ACC112 (cell line): Measurements from ENCODE around the gene ADI1.

ENCODE experiments used
- H2AFZ ChIP-seq: fragments of 200-600 bp; sonication (generic); one replicate; pipeline ENCODE4 v1.6.0; 2017; ENCODE audit warnings: antibody characterized with exemption, low read length; ENCODE audit not compliant: unreplicated experiment
- H3K27ac ChIP-seq: fragments of 200-600 bp; sonication (generic); 2 replicates; pipeline ENCODE4 v1.5.1; 2014; ENCODE audit warnings: low read depth, mild to moderate bottlenecking, antibody characterized with exemption, low read length, moderate library complexity
- H3K27me3 ChIP-seq: fragments of 200-600 bp; sonication (generic); 2 replicates; pipeline ENCODE4 v1.6.1; 2014; ENCODE audit warnings: mild to moderate bottlenecking, antibody characterized with exemption, low read length, moderate library complexity, mixed read lengths; ENCODE audit not compliant: insufficient read depth
- H3K36me3 ChIP-seq: fragments of 200-600 bp; sonication (generic); 2 replicates; pipeline ENCODE4 v1.6.1; 2016; ENCODE audit warnings: mild to moderate bottlenecking, antibody characterized with exemption, low read length, moderate library complexity, mixed read lengths; ENCODE audit not compliant: insufficient read depth
- H3K4me1 ChIP-seq: fragments of 200-600 bp; sonication (generic); one replicate; pipeline ENCODE4 v1.6.1; 2016; ENCODE audit warnings: low read length, mixed read lengths; ENCODE audit not compliant: insufficient read depth, unreplicated experiment, control insufficient read depth
- H3K4me3 ChIP-seq: fragments of 200-600 bp; sonication (generic); 2 replicates; pipeline ENCODE4 v1.5.1; 2014; ENCODE audit warnings: mild to moderate bottlenecking, low read depth, low read length
- H3K79me2 ChIP-seq: fragments of 200-600 bp; sonication (generic); one replicate; pipeline ENCODE4 v1.6.0; 2016; ENCODE audit warnings: low read length; ENCODE audit not compliant: control insufficient read depth, unreplicated experiment, insufficient read depth

ADI1 gene

GRCh38 chr2:3519255-3520205, at the start of gene ADI1:
Gene ADI1 (minus strand): TSS chr2:3519531. CDS start chr2:3519487, 44 bp downstream.
- Histone ChIP-seq H3K27me3 (no peaks in the 10 kb centered on the region), H3K4me1 (peaks cover 24% of the 10 kb centered on the region), H3K79me2 (peaks cover 24% of the 10 kb centered on the region), H3K27ac (peak within 1 kb of the TSS; percentile 72), H3K4me3 (peak within 1 kb of the TSS; percentile 93), H3K36me3 (peaks cover 9% of the 10 kb centered on the region), H2AFZ (peak within 1 kb of the TSS; percentile 37)

GRCh38 chr2:3566806-3567205, 47.5 kb upstream of the ADI1 start:
- Histone ChIP-seq H3K27ac (no peak overlapping the region), H3K36me3 (no peaks in the 10 kb centered on the region), H3K4me1 (no peaks in the 10 kb centered on the region), H2AFZ (no peak overlapping the region), H3K4me3 (no peak overlapping the region), H3K79me2 (no peaks in the 10 kb centered on the region), H3K27me3 (no peaks in the 10 kb centered on the region)

GRCh38 chr2:3565117-3565516, 45.8 kb upstream of the ADI1 start:
- 0 out of 2 replicates have a peak, but pooled peaks cover 6% of the 10 kb centered on the region for H3K36me3 ChIP-seq
- H2AFZ ChIP-seq: no peak overlapping the region
- no peaks in the 10 kb centered on the region for H3K79me2 ChIP-seq
- H3K4me3 ChIP-seq: no peak overlapping the region
- H3K4me1 ChIP-seq: no peaks in the 10 kb centered on the region
- H3K27ac ChIP-seq: no peak overlapping the region
- H3K27me3 ChIP-seq: no peaks in the 10 kb centered on the region

- peaks cover 7% of the 10 kb centered on the region for H3K79me2 ChIP-seq
- H2AFZ ChIP-seq: no peak overlapping the region
- H3K27me3 ChIP-seq: no peaks in the 10 kb centered on the region
- H3K4me1 ChIP-seq: no peaks in the 10 kb centered on the region
- no peak overlapping the region for H3K4me3 ChIP-seq
- H3K36me3 ChIP-seq: 0 out of 2 replicates have a peak, but pooled peaks cover 6% of the 10 kb centered on the region
- H3K27ac ChIP-seq: no peak overlapping the region
These were observed 44.2 kb upstream of the ADI1 start for GRCh38 chr2:3563521-3563976.

GRCh38 chr2:3558205-3559014, 39.1 kb upstream of the ADI1 start, which contains the start of gene RNASEH1:
Gene RNASEH1 (minus strand): TSS chr2:3558333. CDS start chr2:3558260, 73 bp downstream.
- Histone ChIP-seq H3K36me3 (peaks cover 19% of the 10 kb centered on the region; the same call in 1 of the 2 replicates), H3K79me2 (peaks cover 41% of the 10 kb centered on the region), H2AFZ (peak within 1 kb of the TSS; percentile 98)

GRCh38 chr2:3557639-3558204, 38.4 kb upstream of the ADI1 start:
- Histone ChIP-seq H3K36me3 (peaks cover 19% of the 10 kb centered on the region; the same call in 1 of the 2 replicates), H3K4me1 (peaks cover 6% of the 10 kb centered on the region), H3K27me3 (no peaks in the 10 kb centered on the region), H3K79me2 (peaks cover 41% of the 10 kb centered on the region), H2AFZ (peak overlapping the region; percentile 52), H3K27ac (peak overlapping the region; percentile 82), H3K4me3 (peak overlapping the region; percentile 86)

More at GRCh38 chr2:3558205-3559014, 39.1 kb upstream of the ADI1 start, which contains the start of gene RNASEH1:
- peak within 1 kb of the TSS; percentile 86 for H3K4me3 ChIP-seq
- H3K27ac ChIP-seq: peak within 1 kb of the TSS; percentile 82
- peaks cover 6% of the 10 kb centered on the region for H3K4me1 ChIP-seq
- H3K27me3 ChIP-seq: no peaks in the 10 kb centered on the region

- Histone ChIP-seq H3K36me3 (peaks cover 39% of the 10 kb centered on the region), H3K4me1 (peaks cover 6% of the 10 kb centered on the region), H3K27me3 (no peaks in the 10 kb centered on the region), H3K79me2 (peaks cover 39% of the 10 kb centered on the region), H3K27ac (no peak overlapping the region), H3K4me3 (no peak overlapping the region), H2AFZ (no peak overlapping the region)
These were observed 34.6 kb upstream of the ADI1 start for GRCh38 chr2:3553946-3554345.

GRCh38 chr2:3547915-3548314, 28.6 kb upstream of the ADI1 start:
- Histone ChIP-seq H3K27ac (no peak overlapping the region), H3K27me3 (no peaks in the 10 kb centered on the region), H3K79me2 (peaks cover 7% of the 10 kb centered on the region), H2AFZ (no peak overlapping the region), H3K4me3 (no peak overlapping the region), H3K4me1 (no peaks in the 10 kb centered on the region), H3K36me3 (peaks cover 42% of the 10 kb centered on the region)

GRCh38 chr2:3545788-3546478, 26.6 kb upstream of the ADI1 start:
- Histone ChIP-seq H3K36me3 (peaks cover 38% of the 10 kb centered on the region), H3K27ac (no peak overlapping the region), H3K4me1 (no peaks in the 10 kb centered on the region), H3K27me3 (no peaks in the 10 kb centered on the region), H3K79me2 (peaks cover 12% of the 10 kb centered on the region), H3K4me3 (no peak overlapping the region), H2AFZ (no peak overlapping the region)
